Activated CD8-positive, alpha-beta memory T cell treated with anti-CD3 and anti-CD28 coated beads for 36 hours (primary cell): ENCODE data around the gene ATP5F1B. TPM values are rescaled to one million over a fixed set of nuclear protein-coding genes. Genes with fewer than 3 reads are reported as not detected.

ENCODE experiments used
- CTCF ChIA-PET: fragments of 350-600 bp; sonication (Branson Sonifier 250); formaldehyde crosslinking; loops from one replicate; lab custom pipeline; 2021; ENCODE audit warnings: antibody characterized with exemption; lab: Charles Lee
- POLR2A ChIA-PET: fragments of 350-600 bp; sonication (Branson Sonifier 250); formaldehyde crosslinking; loops from one replicate; lab custom pipeline; 2021; ENCODE audit warnings: antibody characterized with exemption; lab: Charles Lee
- total RNA-seq, 2 experiments: library from RNA; stranded (reverse); gene quantifications; one replicate each; pipeline ENCODE4 v1.2.3, GENCODE V29; 2021

The ATP5F1B gene
- total RNA-seq, 2 experiments from 2014 or later: 953 to 972 TPM

DNA sequence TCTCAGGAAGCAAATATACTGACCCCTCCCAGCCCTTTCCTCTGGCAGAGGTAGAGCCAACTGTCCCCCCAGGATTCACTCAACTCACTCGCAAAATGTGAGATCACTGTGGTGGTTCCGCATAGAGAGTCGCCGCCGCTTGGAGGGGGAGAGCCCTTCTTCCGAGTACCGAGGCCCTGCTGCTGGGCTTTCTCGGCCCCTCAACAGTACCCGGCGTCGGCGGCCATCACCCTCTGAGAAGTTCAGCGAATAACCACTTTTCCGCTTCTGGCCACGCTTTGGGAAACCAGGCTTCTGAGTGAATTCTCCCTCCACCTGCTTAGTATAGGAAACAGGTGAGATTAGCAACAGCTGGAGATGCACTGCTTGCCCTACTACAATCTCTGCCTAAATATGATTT lies 46.7 kb downstream of the ATP5F1B start:
- ChIA-PET CTCF (no interaction called here), POLR2A (no interaction called here)

DNA sequence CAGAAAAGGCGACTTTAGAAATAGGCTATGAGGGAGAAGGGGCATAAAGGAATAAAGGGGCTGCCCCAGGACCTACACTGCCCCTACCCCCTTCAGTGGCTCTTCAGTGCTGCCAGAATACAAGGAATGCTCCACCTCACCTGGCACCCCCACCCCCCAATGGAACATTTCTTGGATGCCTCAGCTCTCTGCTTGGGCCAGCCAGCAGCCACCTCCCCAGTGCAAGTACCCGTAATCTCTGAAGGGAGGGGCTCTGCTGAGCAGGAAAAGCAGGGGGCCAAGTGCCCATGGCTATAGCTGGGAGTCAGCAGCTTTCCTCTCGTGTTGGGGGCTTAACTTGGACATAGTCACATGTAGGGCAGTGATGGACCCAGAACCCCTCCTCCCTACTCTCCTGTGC lies 49.0 kb downstream of the ATP5F1B start:
- ChIA-PET POLR2A (no interaction called here), CTCF (interaction anchor here (0.6 to 1.2 kb wide), 4 partner anchors 12 to 220 kb away, joined by 3 to 4 read pairs (median 3); no protein-coding TSS in a partner anchor)

DNA sequence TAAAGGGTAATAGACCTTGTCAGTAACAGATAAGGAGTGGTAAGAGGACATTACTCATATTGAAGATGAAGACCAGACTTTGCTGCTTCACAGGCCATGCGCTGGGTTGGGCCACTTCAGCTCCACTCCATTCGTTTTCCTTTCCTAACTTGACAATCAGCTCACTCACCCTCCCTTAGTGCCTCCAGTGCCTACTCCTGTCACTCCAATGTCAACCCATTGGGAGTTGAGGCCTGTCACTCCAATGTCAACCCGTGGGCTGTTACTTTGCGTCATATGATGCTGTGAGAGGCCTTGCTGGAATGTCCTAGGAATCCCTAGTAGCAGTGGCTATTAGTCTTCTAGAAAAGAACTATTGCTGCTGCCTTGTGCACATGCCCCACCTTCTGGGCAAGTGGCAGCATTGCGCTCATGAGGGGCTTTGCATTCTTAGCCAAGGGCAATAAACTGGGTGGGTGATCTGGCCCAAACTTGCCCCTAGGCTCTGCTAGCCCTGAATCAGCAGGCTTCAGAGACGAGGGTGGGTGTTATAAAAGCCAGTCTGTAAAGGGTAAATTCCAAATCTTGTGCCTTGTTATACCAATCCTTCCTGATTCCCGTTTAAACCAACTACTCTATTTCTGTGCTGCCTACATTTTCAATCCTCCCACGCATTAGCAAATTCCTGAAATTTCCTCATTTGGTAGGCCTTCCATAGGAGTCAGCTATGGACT lies 51.7 kb downstream of the ATP5F1B start:
- ChIA-PET POLR2A (no interaction called here), CTCF (interaction anchor here (1.1 to 3.4 kb wide), 4 partner anchors 13 to 81 kb away, joined by 4 to 16 read pairs (median 6); no protein-coding TSS in a partner anchor)

DNA sequence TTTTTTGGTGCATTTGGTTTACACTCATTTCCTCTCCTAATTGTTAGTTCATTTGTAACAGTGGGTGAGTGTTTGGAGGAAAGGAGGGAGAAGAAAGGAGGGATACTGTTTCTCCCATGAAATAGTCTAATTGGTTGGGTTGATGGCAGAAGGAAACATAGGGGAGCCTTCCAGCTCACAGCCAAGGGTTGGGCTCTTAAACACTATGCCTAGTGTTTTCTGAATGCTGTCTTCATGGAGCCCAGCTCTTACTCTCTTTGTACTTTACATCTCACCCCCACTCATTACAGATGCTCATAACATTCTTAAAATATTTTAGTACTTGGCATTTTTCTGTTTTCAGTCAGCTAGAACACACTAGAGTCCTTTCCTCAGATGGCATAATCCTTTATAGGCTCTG lies 53.8 kb downstream of the ATP5F1B start:
- CTCF ChIA-PET: interaction anchor here (1.5 to 3.4 kb wide), 2 partner anchors 77 to 79 kb away, joined by 5 to 16 read pairs; no protein-coding TSS in a partner anchor

DNA sequence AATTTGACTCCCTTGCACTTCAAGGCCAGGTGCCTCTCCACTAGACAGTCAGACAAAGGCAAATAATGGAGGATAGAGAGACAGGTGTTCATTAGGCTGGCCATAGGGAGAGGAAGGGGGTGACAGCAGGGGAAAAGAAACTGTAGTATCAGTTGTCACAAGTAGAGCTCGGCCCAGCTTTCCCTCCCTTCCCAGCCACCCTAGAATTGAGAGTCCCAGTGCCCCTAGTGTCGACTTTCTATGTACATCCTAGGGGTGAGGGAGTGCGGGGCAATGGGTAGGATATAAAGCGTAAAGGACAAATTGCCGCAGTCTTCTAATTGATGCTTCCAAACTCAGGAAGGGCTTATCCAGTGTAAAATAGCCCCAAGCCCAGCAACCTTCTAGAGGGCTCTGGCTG lies 54.7 kb downstream of the ATP5F1B start:
- ChIA-PET POLR2A (no interaction called here), CTCF (interaction anchor here (1.4 to 1.5 kb wide), 2 partner anchors 69 to 76 kb away, joined by 4 to 5 read pairs; partner anchors contain the start of gene RBMS2)

More for the DNA sequence above, 53.8 kb downstream of the ATP5F1B start:
- POLR2A ChIA-PET: no interaction called here

DNA sequence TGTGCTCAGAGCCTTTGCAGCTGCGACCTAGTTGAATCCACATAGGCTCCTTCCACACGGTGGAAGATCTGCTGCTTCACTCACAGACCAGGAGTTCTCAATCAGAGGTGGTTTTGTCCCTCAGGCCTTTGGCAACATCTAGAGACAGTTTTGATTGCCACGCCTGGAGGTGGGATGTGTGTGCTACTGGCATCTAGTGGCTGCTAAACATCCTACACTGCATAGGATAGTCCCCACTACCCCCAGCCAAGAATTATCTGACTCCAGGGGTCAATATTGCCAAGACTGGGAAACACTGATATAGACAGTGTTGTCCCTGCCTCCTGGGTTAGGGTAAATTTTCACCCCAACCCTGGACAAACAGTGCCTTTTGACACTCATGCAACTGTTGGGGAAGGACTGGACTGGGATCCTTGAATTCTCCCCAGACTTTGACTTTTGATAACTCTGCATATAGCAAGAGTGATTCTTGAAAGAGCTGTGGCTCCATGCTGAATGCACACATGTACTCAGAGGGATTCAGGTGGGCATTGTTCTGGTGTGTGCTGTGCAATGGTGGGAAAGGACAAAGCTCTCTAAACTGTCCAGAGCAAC lies 55.5 kb downstream of the ATP5F1B start:
- ChIA-PET POLR2A (no interaction called here), CTCF (interaction anchor here (0.6 to 1.7 kb wide), 4 partner anchors 60 to 76 kb away, joined by 4 to 9 read pairs (median 4); partner anchors contain the start of gene RBMS2)

DNA sequence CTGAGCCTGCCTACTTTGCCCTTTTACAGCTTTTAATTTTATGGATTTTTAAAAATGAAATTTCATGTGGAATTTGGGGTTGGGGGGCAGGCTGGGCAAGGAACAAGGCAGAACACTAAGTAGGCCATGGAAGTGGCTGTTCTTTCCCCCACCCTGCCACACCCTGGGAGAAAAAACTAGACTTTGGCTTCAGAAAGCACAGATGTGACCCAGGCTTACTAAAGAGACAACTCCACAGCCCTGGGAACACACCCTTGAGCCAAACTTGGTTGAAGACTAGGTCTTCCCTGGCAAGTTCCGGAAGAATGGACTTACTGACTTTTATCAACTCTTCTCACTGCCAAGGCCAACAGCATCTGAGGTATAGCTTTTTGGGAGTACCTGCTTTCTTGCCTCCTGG lies 56.0 kb downstream of the ATP5F1B start:
- ChIA-PET POLR2A (no interaction called here), CTCF (interaction anchor here (0.6 to 1.7 kb wide), 4 partner anchors 27 to 76 kb away, joined by 4 to 9 read pairs (median 4); partner anchors contain the start of gene RBMS2)

Other genes with a start within 250 kb of the ATP5F1B start
- 10 to 100 TPM; 60.3 to 62.5 TPM for gene TIMELESS, start 196.6 kb downstream of the ATP5F1B start, total RNA-seq
- gene MIP, start 191.3 kb downstream of the ATP5F1B start, total RNA-seq: not detected
- 1 to 10 TPM; 3.8 to 3.9 TPM for gene SPRYD4, start 177.4 kb downstream of the ATP5F1B start, total RNA-seq
- 1 to 10 TPM; 2.5 to 3.1 TPM for gene GLS2, start 157.8 kb downstream of the ATP5F1B start, total RNA-seq
- 1 to 10 TPM; 4.8 to 5.1 TPM for gene RBMS2, start 124.2 kb downstream of the ATP5F1B start, total RNA-seq
- 10 to 100 TPM; 76.9 to 81.1 TPM for gene BAZ2A, start 15.7 kb downstream of the ATP5F1B start, total RNA-seq
- 100 to 1,000 TPM; 432 to 445 TPM for gene PTGES3, start 42.3 kb upstream of the ATP5F1B start, total RNA-seq
- 100 to 1,000 TPM; 948 to 969 TPM for gene NACA, start 79.3 kb upstream of the ATP5F1B start, total RNA-seq
- 10 to 100 TPM; 78.0 to 85.9 TPM for gene PRIM1, start 106.3 kb upstream of the ATP5F1B start, total RNA-seq
- 1 to 10 TPM in 1 of 2 experiments, under 1 TPM in 1; 0.52 to 2.0 TPM for gene HSD17B6, start 117.3 kb upstream of the ATP5F1B start, total RNA-seq